ENCODE results near the gene GPR78.

DNA sequence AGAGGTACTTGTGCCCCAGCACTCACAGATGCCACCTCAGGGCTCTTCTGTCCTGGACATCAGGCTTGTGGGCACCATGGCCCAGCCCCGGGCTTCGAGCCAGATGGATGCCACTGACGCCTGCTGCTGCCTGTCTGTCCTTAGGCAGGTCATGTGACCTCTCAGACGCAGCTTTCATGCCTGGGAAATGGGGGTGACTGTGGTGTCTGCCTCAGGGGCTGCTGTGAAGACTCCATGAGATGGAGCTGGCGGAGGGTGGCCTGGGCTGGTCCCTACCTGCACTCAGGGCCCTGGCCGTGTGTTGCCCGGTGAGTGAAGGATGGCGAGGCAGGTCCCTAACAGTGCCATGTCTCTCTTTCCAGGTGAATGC is 18.9 kb downstream of the GPR78 start:
- TF ChIP-seq, protein P1, sequence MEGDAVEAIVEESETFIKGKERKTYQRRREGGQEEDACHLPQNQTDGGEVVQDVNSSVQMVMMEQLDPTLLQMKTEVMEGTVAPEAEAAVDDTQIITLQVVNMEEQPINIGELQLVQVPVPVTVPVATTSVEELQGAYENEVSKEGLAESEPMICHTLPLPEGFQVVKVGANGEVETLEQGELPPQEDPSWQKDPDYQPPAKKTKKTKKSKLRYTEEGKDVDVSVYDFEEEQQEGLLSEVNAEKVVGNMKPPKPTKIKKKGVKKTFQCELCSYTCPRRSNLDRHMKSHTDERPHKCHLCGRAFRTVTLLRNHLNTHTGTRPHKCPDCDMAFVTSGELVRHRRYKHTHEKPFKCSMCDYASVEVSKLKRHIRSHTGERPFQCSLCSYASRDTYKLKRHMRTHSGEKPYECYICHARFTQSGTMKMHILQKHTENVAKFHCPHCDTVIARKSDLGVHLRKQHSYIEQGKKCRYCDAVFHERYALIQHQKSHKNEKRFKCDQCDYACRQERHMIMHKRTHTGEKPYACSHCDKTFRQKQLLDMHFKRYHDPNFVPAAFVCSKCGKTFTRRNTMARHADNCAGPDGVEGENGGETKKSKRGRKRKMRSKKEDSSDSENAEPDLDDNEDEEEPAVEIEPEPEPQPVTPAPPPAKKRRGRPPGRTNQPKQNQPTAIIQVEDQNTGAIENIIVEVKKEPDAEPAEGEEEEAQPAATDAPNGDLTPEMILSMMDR (IDR thresholded peaks at IDR 0.05; ENCODE audit: low read length), result no peak
- no peak for TF ChIP-seq EZH2 (IDR thresholded peaks at IDR 0.05; ENCODE audit: borderline replicate concordance, low read length)

Data from OCI-LY1 (cell line).